KMS-11 (cell line): ENCODE results near the gene RAP1GAP2.

Experiments
- H2AFZ ChIP-seq: fragments of 200-600 bp; sonication (generic); 2 replicates; pipeline ENCODE4 v1.6.1; 2016; ENCODE audit warnings: antibody characterized with exemption, mixed run types, low read depth
- H3K27ac ChIP-seq: fragments of 200-600 bp; sonication (generic); 2 replicates; pipeline ENCODE4 v1.6.1; 2016; ENCODE audit warnings: mild to moderate bottlenecking, mixed run types
- H3K27me3 ChIP-seq: fragments of 200-600 bp; sonication (generic); 2 replicates; pipeline ENCODE4 v1.6.1; 2017; ENCODE audit warnings: mild to moderate bottlenecking, low read depth, mixed run types, moderate library complexity; ENCODE audit not compliant: insufficient read depth
- H3K36me3 ChIP-seq: fragments of 200-600 bp; sonication (generic); 2 replicates; pipeline ENCODE4 v1.6.1; 2017; ENCODE audit warnings: mild to moderate bottlenecking, mixed run types; ENCODE audit not compliant: insufficient read depth
- H3K4me1 ChIP-seq: fragments of 200-600 bp; sonication (generic); 2 replicates; pipeline ENCODE4 v1.6.1; 2016; ENCODE audit warnings: mild to moderate bottlenecking, low read depth, mixed run types; ENCODE audit not compliant: poor library complexity, severe bottlenecking
- H3K4me2 ChIP-seq: fragments of 200-600 bp; sonication (generic); 2 replicates; pipeline ENCODE4 v1.7.0; 2016; ENCODE audit warnings: mild to moderate bottlenecking, mixed run types
- H3K4me3 ChIP-seq: fragments of 200-600 bp; sonication (generic); IDR thresholded peaks from 2 replicates; pipeline ENCODE4 v1.6.1; 2017; ENCODE audit warnings: low read depth, low read length, mixed read lengths; ENCODE audit not compliant: insufficient read depth
- H3K79me2 ChIP-seq: fragments of 200-600 bp; sonication (generic); 2 replicates; pipeline ENCODE4 v1.6.1; 2016; ENCODE audit warnings: low read depth, mixed run types; ENCODE audit not compliant: insufficient read depth
- H3K9ac ChIP-seq: fragments of 200-600 bp; sonication (generic); 2 replicates; pipeline ENCODE4 v1.6.1; 2016; ENCODE audit warnings: mild to moderate bottlenecking, mixed run types
- H4K20me1 ChIP-seq: fragments of 200-600 bp; sonication (generic); 2 replicates; pipeline ENCODE4 v1.6.1; 2016; ENCODE audit warnings: mild to moderate bottlenecking, mixed run types; ENCODE audit not compliant: insufficient read depth
- TF ChIP-seq, protein P1 (sequence below): fragments of 200-600 bp; sonication (generic); conservative IDR thresholded peaks from 2 replicates; pipeline ENCODE4 v1.6.1; 2017; ENCODE audit warnings: low read depth, mild to moderate bottlenecking, antibody characterized with exemption, low read length, moderate library complexity, mixed read lengths

The RAP1GAP2 gene

DNA sequence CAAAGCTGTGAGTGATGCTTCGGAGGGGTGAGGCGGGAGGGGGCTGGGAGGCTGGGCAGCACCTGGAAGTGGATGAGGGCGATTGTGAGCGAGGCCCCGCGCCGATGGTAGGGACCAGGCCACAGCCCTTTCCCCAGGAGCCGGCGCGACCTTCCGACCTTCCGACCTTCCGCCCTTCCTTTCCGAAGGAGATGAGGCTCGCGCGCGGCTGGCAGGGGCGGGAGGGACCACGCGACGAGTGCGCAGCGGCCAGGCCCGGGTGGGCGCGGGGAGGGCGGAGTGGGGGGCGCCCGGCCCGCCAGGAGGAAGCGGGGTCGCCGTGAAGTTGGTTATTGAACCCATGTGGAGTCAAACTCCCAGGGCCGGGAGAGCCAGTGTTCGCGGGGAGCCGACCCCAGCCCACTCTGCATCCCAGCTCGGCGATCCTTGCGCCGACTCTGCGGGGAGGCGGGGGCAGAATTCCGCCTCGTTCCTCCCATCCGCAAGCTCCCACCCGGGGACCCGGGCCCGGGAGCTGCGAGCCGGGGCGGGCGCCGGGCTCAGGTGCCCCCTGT, 56.6 kb downstream of the RAP1GAP2 start:
- H2AFZ ChIP-seq: no peak overlapping the region
- H3K79me2 ChIP-seq: no peaks in the 10 kb centered on the region
- H3K4me3 ChIP-seq: no peak overlapping the region
- H4K20me1 ChIP-seq: no peaks in the 10 kb centered on the region
- peaks cover 13% of the 10 kb centered on the region; the same call in 1 of the 2 replicates for H3K27me3 ChIP-seq
- no peaks in the 10 kb centered on the region for H3K36me3 ChIP-seq
- no peak overlapping the region for H3K4me2 ChIP-seq
- H3K4me1 ChIP-seq: no peaks in the 10 kb centered on the region
- H3K9ac ChIP-seq: no peak overlapping the region
- H3K27ac ChIP-seq: no peak overlapping the region
- TF ChIP-seq, protein P1, sequence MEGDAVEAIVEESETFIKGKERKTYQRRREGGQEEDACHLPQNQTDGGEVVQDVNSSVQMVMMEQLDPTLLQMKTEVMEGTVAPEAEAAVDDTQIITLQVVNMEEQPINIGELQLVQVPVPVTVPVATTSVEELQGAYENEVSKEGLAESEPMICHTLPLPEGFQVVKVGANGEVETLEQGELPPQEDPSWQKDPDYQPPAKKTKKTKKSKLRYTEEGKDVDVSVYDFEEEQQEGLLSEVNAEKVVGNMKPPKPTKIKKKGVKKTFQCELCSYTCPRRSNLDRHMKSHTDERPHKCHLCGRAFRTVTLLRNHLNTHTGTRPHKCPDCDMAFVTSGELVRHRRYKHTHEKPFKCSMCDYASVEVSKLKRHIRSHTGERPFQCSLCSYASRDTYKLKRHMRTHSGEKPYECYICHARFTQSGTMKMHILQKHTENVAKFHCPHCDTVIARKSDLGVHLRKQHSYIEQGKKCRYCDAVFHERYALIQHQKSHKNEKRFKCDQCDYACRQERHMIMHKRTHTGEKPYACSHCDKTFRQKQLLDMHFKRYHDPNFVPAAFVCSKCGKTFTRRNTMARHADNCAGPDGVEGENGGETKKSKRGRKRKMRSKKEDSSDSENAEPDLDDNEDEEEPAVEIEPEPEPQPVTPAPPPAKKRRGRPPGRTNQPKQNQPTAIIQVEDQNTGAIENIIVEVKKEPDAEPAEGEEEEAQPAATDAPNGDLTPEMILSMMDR: no peak

DNA sequence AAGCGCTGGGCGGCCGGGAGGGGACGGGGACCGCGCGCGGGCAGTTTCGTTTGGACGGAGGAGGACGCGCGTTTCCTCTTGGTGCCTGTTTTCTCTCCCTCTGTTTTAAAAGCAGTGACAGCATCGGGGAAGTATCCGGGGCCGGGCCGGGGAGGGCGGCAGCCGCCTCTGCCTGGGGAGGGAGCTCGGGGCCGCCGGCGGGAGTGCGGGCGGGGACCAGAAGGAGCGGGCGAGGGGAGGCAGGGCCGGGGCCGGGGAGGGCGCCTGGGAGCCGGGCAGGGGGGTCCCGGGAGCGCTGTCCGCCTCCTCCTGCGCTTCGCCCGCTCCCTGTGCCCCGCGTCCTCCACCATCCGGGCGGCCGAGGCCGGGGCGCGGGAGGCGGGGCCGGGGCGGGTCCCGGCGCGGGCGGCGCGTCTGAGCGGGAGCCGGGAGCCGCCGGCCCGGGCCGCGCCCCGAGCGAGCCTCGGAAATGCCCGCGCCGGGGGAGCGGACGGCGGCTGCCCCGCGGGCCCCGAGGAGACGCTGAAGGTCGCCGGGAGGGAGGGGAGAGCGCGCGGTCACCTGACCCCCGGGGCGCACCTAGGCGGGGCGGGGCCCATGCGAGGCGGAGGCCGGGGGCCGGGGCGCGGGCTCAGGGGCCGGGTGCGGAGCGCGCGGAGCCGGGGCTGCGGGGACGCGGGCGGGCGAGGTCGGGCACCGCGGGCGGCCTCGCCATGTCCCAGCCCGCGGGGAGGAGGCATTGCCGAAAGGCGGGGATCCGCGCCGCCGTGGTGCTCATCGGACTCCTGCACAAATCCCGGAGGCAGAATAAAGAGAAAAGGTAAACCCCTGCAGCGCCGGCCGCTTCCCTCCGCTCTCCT, 57.3 kb downstream of the RAP1GAP2 start:
- Histone ChIP-seq H3K4me2 (no peak overlapping the region), H3K9ac (no peak overlapping the region), H3K27ac (no peak overlapping the region), H4K20me1 (no peaks in the 10 kb centered on the region), H3K36me3 (no peaks in the 10 kb centered on the region), H3K4me1 (no peaks in the 10 kb centered on the region), H3K4me3 (no peak overlapping the region), H3K27me3 (peaks cover 10% of the 10 kb centered on the region; the same call in 1 of the 2 replicates), H3K79me2 (no peaks in the 10 kb centered on the region), H2AFZ (no peak overlapping the region)
- TF ChIP-seq, protein P1: no peak

DNA sequence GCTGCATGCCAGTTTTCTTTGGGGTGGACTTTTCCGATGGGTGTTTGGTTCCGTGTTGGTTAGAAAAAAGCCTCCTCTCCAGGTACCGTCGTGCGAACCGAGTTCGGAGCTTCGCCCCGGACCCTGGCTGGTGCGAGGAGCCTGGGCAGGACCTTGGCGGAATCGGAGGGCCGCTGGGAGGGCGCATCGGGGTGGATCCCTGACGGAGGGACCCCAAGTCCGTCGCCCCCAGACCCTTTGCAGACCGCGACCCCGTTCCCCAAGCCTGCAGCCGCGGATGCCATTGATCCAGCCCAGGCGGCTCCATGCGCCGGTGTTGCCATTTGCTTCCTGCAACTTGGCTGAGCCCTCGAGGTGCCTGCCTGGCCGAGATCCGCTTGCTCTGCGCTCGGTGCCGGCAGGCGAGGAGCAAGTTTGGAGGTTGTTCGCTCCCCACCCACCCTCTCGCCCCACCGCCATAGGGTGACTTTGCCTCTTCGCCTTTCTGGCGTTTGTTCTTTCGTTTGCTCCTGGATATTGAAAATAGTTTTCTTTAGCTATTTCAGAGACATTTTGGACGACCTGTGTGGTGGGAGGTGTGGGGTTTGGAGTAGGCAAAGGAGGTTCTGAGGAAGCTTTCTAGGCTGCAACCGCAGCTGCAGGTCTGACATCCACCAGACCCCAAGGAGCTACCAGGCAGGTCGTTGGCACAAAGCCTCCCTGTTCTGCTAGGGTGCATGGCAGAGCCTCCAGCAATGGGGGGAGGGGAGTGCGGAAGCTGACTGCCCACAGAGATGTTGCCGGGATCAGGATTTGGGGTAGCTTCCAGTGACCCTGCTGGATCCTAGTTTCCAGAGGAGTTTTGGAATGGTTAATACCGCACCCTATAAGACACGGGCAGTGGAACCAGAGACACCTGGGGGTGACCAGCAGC, 58.2 kb downstream of the RAP1GAP2 start:
- H3K27me3 ChIP-seq: peaks cover 11% of the 10 kb centered on the region; the same call in 1 of the 2 replicates
- H3K27ac ChIP-seq: no peak overlapping the region
- H2AFZ ChIP-seq: no peak overlapping the region
- TF ChIP-seq, protein P1: no peak
- H4K20me1 ChIP-seq: no peaks in the 10 kb centered on the region
- no peak overlapping the region for H3K9ac ChIP-seq
- no peak overlapping the region for H3K4me2 ChIP-seq
- H3K4me1 ChIP-seq: no peaks in the 10 kb centered on the region
- H3K36me3 ChIP-seq: no peaks in the 10 kb centered on the region
- H3K79me2 ChIP-seq: no peaks in the 10 kb centered on the region
- H3K4me3 ChIP-seq: no peak overlapping the region

DNA sequence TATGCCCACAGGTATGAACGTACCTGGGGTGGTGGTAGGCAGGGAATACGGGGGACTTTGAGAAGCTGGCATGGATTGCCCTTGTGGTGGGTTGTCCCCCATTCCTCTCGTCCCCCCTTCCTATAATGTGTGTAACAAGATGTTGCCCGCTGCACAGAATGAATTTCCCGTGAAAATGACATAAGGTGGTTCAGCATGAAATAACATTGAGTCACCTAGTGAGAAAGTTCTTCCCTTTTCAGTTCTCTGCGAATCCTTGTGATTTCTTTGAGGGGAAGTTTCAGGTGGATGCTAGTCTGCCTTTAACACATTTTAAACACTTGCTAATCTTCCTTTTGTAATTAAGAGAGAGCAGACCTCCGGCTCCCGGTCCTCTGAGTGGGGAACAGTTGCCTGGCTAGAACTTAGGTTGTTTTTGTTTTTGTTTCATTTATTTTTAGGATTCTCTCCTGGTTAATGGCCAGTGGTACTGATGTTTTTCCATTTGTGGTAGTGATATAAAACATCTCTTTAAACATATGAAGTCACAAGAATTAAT, 58.9 kb downstream of the RAP1GAP2 start:
- Histone ChIP-seq H3K9ac (no peak overlapping the region), H3K4me1 (no peaks in the 10 kb centered on the region), H3K4me3 (no peak overlapping the region)

More for the DNA sequence above, 58.9 kb downstream of the RAP1GAP2 start:
- no peak overlapping the region for H3K27ac ChIP-seq
- no peak overlapping the region for H3K4me2 ChIP-seq
- H3K27me3 ChIP-seq: peaks cover 9% of the 10 kb centered on the region; the same call in 1 of the 2 replicates
- no peak overlapping the region for H2AFZ ChIP-seq
- TF ChIP-seq, protein P1: no peak
- no peaks in the 10 kb centered on the region for H3K36me3 ChIP-seq
- no peaks in the 10 kb centered on the region for H3K79me2 ChIP-seq
- no peaks in the 10 kb centered on the region for H4K20me1 ChIP-seq
